ENCODE data around the gene SLC25A51. TPM values are rescaled to one million over a fixed set of nuclear protein-coding genes. Genes with fewer than 3 reads are reported as not detected.

Gene SLC25A51
- total and polyA plus RNA-seq, 4 donors = 3.8 to 24.4 (median 9.1) TPM

DNA sequence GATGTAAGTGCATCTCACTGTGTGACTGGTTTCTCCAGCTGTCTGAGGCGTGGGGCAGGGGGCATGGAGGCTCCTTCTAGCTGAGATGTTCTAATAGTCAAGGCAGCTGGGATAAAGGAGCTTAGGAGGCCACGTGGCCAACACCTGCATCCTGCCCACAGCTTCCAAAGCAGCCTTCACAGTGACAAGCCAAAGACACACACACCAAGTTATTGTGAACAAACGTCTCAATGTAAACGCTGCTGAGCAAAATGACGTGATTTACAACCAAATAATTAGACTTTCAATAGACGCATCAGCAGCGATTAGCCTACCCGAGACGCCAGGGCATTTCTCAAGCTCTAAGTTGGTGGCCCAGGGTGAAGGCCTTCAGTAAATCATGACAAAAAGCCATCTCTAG lies 23.2 kb upstream of the SLC25A51 start:
- H3K36me3 ChIP-seq (ENCODE audit: control insufficient read depth in 4 of 4, insufficient read depth in 3 of 4, low read depth in 1 of 4, low read length in 3 of 4) = peaks cover 0 to 14% (median 2%) of the 10 kb centered on the region in 4 donors
- H3K27ac ChIP-seq (ENCODE audit: low read depth in 1 of 2, low read length in 2 of 2) = no peak overlapping the region
- no peak overlapping the region for H3K4me3 ChIP-seq (ENCODE audit: low read depth in 1 of 3, low read length in 3 of 3)
- 92% methylated on average over 9 of the region's 9 CpGs for WGBS
- no peak overlapping the region for H3K9ac ChIP-seq (ENCODE audit: low read depth in 1 of 2, low read length in 2 of 2)
- no peaks in the 10 kb centered on the region for H3K9me3 ChIP-seq (ENCODE audit: control insufficient read depth in 4 of 4, low read length in 3 of 4)
- H3K27me3 ChIP-seq (ENCODE audit: control insufficient read depth in 4 of 4, insufficient read depth in 4 of 4, low read length in 3 of 4) = no peaks in the 10 kb centered on the region
- H3K4me1 ChIP-seq (ENCODE audit: control insufficient read depth in 4 of 4, insufficient read depth in 4 of 4, low read length in 3 of 4) = peaks cover 4 to 17% (median 15%) of the 10 kb centered on the region in 4 donors
- no peak for TF ChIP-seq RXRA (IDR thresholded peaks at IDR 0.05)
- TF ChIP-seq FOXA2 (IDR thresholded peaks at IDR 0.05) = no peak
- no peak for TF ChIP-seq JUND (IDR thresholded peaks at IDR 0.05)
- TF ChIP-seq, protein P1, sequence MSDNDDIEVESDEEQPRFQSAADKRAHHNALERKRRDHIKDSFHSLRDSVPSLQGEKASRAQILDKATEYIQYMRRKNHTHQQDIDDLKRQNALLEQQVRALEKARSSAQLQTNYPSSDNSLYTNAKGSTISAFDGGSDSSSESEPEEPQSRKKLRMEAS (IDR thresholded peaks at IDR 0.05) = no peak
- TF ChIP-seq, protein P2, sequence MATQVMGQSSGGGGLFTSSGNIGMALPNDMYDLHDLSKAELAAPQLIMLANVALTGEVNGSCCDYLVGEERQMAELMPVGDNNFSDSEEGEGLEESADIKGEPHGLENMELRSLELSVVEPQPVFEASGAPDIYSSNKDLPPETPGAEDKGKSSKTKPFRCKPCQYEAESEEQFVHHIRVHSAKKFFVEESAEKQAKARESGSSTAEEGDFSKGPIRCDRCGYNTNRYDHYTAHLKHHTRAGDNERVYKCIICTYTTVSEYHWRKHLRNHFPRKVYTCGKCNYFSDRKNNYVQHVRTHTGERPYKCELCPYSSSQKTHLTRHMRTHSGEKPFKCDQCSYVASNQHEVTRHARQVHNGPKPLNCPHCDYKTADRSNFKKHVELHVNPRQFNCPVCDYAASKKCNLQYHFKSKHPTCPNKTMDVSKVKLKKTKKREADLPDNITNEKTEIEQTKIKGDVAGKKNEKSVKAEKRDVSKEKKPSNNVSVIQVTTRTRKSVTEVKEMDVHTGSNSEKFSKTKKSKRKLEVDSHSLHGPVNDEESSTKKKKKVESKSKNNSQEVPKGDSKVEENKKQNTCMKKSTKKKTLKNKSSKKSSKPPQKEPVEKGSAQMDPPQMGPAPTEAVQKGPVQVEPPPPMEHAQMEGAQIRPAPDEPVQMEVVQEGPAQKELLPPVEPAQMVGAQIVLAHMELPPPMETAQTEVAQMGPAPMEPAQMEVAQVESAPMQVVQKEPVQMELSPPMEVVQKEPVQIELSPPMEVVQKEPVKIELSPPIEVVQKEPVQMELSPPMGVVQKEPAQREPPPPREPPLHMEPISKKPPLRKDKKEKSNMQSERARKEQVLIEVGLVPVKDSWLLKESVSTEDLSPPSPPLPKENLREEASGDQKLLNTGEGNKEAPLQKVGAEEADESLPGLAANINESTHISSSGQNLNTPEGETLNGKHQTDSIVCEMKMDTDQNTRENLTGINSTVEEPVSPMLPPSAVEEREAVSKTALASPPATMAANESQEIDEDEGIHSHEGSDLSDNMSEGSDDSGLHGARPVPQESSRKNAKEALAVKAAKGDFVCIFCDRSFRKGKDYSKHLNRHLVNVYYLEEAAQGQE (IDR thresholded peaks at IDR 0.05) = no peak
- TF ChIP-seq GABPA (IDR thresholded peaks at IDR 0.05 in 1 of 2, conservative IDR thresholded peaks at IDR 0.05 in 1 of 2) = no peak
- TF ChIP-seq RAD21 (IDR thresholded peaks at IDR 0.05) = no peak
- no peak for TF ChIP-seq TAF1 (conservative IDR thresholded peaks at IDR 0.05)
- TF ChIP-seq, protein P3, sequence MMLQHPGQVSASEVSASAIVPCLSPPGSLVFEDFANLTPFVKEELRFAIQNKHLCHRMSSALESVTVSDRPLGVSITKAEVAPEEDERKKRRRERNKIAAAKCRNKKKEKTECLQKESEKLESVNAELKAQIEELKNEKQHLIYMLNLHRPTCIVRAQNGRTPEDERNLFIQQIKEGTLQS (IDR thresholded peaks at IDR 0.05) = no peak
- DNase-seq (ENCODE audit: low spot score) = no peak

DNA sequence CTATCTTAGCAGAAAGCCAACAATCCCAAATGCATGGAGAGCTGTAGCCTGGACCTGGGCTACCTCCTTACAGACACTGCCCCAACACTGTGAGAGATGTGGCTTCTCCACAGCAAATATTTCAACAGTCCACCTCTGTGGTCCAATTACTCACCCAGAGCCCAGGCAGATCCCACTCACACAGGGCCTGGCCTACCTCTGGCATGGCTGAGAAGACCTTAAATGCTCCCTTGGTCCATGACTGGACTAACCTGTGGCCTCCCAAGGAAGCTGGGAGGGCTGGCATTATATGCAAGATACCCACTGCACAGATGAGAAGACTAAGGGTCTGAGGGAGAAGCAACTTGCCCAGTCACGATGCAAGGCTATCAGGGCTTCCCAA lies 22.8 kb upstream of the SLC25A51 start:
- H3K4me3 ChIP-seq (ENCODE audit: low read depth in 1 of 3, low read length in 3 of 3) = no peak overlapping the region
- no peaks in the 10 kb centered on the region for H3K9me3 ChIP-seq (ENCODE audit: control insufficient read depth in 4 of 4, low read length in 3 of 4)
- peaks cover 4 to 17% (median 15%) of the 10 kb centered on the region in 4 donors for H3K4me1 ChIP-seq (ENCODE audit: control insufficient read depth in 4 of 4, insufficient read depth in 4 of 4, low read length in 3 of 4)
- no peak for TF ChIP-seq FOXA2 (IDR thresholded peaks at IDR 0.05)
- TF ChIP-seq GABPA (IDR thresholded peaks at IDR 0.05 in 1 of 2, conservative IDR thresholded peaks at IDR 0.05 in 1 of 2) = no peak
- no peak for TF ChIP-seq HNF4A (conservative IDR thresholded peaks at IDR 0.05)
- TF ChIP-seq, protein P2 (IDR thresholded peaks at IDR 0.05) = no peak
- TF ChIP-seq, protein P1 (IDR thresholded peaks at IDR 0.05) = no peak
- no peak for TF ChIP-seq FOXA1 (IDR thresholded peaks at IDR 0.05)
- TF ChIP-seq, protein P4, sequence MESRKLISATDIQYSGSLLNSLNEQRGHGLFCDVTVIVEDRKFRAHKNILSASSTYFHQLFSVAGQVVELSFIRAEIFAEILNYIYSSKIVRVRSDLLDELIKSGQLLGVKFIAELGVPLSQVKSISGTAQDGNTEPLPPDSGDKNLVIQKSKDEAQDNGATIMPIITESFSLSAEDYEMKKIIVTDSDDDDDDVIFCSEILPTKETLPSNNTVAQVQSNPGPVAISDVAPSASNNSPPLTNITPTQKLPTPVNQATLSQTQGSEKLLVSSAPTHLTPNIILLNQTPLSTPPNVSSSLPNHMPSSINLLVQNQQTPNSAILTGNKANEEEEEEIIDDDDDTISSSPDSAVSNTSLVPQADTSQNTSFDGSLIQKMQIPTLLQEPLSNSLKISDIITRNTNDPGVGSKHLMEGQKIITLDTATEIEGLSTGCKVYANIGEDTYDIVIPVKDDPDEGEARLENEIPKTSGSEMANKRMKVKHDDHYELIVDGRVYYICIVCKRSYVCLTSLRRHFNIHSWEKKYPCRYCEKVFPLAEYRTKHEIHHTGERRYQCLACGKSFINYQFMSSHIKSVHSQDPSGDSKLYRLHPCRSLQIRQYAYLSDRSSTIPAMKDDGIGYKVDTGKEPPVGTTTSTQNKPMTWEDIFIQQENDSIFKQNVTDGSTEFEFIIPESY (IDR thresholded peaks at IDR 0.05) = no peak
- TF ChIP-seq, protein P5, sequence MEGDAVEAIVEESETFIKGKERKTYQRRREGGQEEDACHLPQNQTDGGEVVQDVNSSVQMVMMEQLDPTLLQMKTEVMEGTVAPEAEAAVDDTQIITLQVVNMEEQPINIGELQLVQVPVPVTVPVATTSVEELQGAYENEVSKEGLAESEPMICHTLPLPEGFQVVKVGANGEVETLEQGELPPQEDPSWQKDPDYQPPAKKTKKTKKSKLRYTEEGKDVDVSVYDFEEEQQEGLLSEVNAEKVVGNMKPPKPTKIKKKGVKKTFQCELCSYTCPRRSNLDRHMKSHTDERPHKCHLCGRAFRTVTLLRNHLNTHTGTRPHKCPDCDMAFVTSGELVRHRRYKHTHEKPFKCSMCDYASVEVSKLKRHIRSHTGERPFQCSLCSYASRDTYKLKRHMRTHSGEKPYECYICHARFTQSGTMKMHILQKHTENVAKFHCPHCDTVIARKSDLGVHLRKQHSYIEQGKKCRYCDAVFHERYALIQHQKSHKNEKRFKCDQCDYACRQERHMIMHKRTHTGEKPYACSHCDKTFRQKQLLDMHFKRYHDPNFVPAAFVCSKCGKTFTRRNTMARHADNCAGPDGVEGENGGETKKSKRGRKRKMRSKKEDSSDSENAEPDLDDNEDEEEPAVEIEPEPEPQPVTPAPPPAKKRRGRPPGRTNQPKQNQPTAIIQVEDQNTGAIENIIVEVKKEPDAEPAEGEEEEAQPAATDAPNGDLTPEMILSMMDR (IDR thresholded peaks at IDR 0.05; ENCODE audit: low read depth, low read length, missing input control) = no peak
- TF ChIP-seq TAF1 (conservative IDR thresholded peaks at IDR 0.05) = no peak
- TF ChIP-seq EGR1 (IDR thresholded peaks at IDR 0.05; ENCODE audit: low read depth in 2 of 2) = no peak
- no peak for TF ChIP-seq SP1 (IDR thresholded peaks at IDR 0.05)
- TF ChIP-seq, protein P3 (IDR thresholded peaks at IDR 0.05) = no peak
- TF ChIP-seq YY1 (IDR thresholded peaks at IDR 0.05) = no peak
- TF ChIP-seq RAD21 (IDR thresholded peaks at IDR 0.05) = no peak
- peaks cover 3 to 17% (median 4%) of the 10 kb centered on the region in 4 donors for H3K36me3 ChIP-seq (ENCODE audit: control insufficient read depth in 4 of 4, insufficient read depth in 3 of 4, low read depth in 1 of 4, low read length in 3 of 4)
- no peak for DNase-seq (ENCODE audit: low spot score)
- no peak overlapping the region for H3K9ac ChIP-seq (ENCODE audit: low read depth in 1 of 2, low read length in 2 of 2)
- 93% methylated on average over 1 of the region's 1 CpG for whole genome bisulfite sequencing
- no peaks in the 10 kb centered on the region for H3K27me3 ChIP-seq (ENCODE audit: control insufficient read depth in 4 of 4, insufficient read depth in 4 of 4, low read length in 3 of 4)
- no peak overlapping the region for H3K27ac ChIP-seq (ENCODE audit: low read depth in 1 of 2, low read length in 2 of 2)
